Endothelial cell of umbilical vein (primary cell): Measurements from ENCODE around the gene LAMA4. TPM values are rescaled to one million over a fixed set of nuclear protein-coding genes. Genes with fewer than 3 reads are reported as not detected.

Experiments
- BruUV-seq: library from RNA; stranded (reverse); fragments of 400-500 nt; replicated peaks from 2 replicates; lab custom pipeline; 2021; lab: Mats Ljungman, UMichigan
- CTCF ChIA-PET: fragments of 300-600, 350-600 bp; sonication (Branson Sonifier 250); formaldehyde crosslinking; loops from one replicate; lab custom pipeline; 2021; ENCODE audit warnings: antibody characterized with exemption, inconsistent platforms; lab: Charles Lee
- POLR2A ChIA-PET: fragments of 300-600, 350-600 bp; sonication (Branson Sonifier 250); formaldehyde crosslinking; loops from one replicate; lab custom pipeline; 2021; ENCODE audit warnings: antibody characterized with exemption, inconsistent platforms; lab: Charles Lee
- DNase-seq: peaks from one replicate; pipeline ENCODE4 v3.0.0-alpha.2; 2011; ENCODE audit warnings: low read depth, low spot score
- FAIRE-seq: peaks from 2 replicates; lab custom pipeline; 2011; peaks lifted over from hg19 to GRCh38; lab: Jason Lieb, UNC
- H2AFZ ChIP-seq: 2 replicates; pipeline ENCODE4 v1.6.0; 2012; ENCODE audit warnings: low read depth, low read length, control low read depth, inconsistent platforms
- H3K27ac ChIP-seq: 2 replicates; pipeline ENCODE4 v1.5.1; 2011; ENCODE audit warnings: low read depth, mild to moderate bottlenecking, control low read depth, low read length, moderate library complexity; ENCODE audit not compliant: insufficient read depth
- H3K27me3 ChIP-seq, 2 experiments: 2 replicates each; pipeline versions ENCODE4 v1.6.0 to v1.6.1; 2011; ENCODE audit warnings: low read length in 2 of 2, mixed read lengths in 1 of 2; ENCODE audit not compliant: control insufficient read depth in 2 of 2, insufficient read depth in 2 of 2
- H3K36me3 ChIP-seq, 2 experiments: 2 replicates in 1 of 2; 3 replicates in 1 of 2; pipeline ENCODE4 v1.5.1; 2011; ENCODE audit warnings: low read length in 2 of 2, mild to moderate bottlenecking in 1 of 2, moderate library complexity in 1 of 2; ENCODE audit not compliant: control insufficient read depth in 2 of 2, insufficient read depth in 2 of 2; ENCODE audit errors: extremely low read depth in 1 of 2
- H3K4me1 ChIP-seq: 3 replicates; pipeline ENCODE4 v1.5.1; 2011; ENCODE audit warnings: mild to moderate bottlenecking, low read length; ENCODE audit not compliant: control insufficient read depth, insufficient read depth; ENCODE audit errors: extremely low read depth
- H3K4me2 ChIP-seq: 2 replicates; pipeline ENCODE4 v1.6.1; 2011; ENCODE audit warnings: low read length, control low read depth, mixed read lengths; ENCODE audit not compliant: insufficient read depth
- H3K4me3 ChIP-seq, 3 experiments: fragments of 200-600 bp in 1 of 3; sonication (generic), shearing (Covaris generic) in 1 of 3; replicated peaks in 1 of 3; 2 replicates each; pipeline ENCODE4 v1.5.1; 2011 to 2016; ENCODE audit warnings: control low read depth in 3 of 3, low read length in 3 of 3, mild to moderate bottlenecking in 2 of 3, inconsistent platforms in 1 of 3, low read depth in 1 of 3, moderate library complexity in 1 of 3; ENCODE audit not compliant: insufficient read depth in 1 of 3
- H3K79me2 ChIP-seq: 2 replicates; pipeline ENCODE4 v1.6.0; 2012; ENCODE audit warnings: low read length, inconsistent platforms; ENCODE audit not compliant: control insufficient read depth, insufficient read depth
- H3K9ac ChIP-seq: replicated peaks from 2 replicates; pipeline ENCODE3; 2011; ENCODE audit warnings: low read length, control low read depth; ENCODE audit not compliant: insufficient read depth; ENCODE audit errors: extremely low read depth
- H3K9me1 ChIP-seq: replicated peaks from 3 replicates; pipeline ENCODE4 v1.6.0; 2011; ENCODE audit warnings: mild to moderate bottlenecking, low read length; ENCODE audit not compliant: control insufficient read depth, insufficient read depth; ENCODE audit errors: extremely low read depth
- H3K9me3 ChIP-seq: replicated peaks from 2 replicates; pipeline ENCODE4 v1.5.1; 2012; ENCODE audit warnings: low read length, inconsistent platforms; ENCODE audit not compliant: control insufficient read depth, insufficient read depth
- H4K20me1 ChIP-seq: replicated peaks from 2 replicates; pipeline ENCODE3; 2011; ENCODE audit warnings: mild to moderate bottlenecking, low read length; ENCODE audit not compliant: control insufficient read depth, insufficient read depth; ENCODE audit errors: extremely low read depth
- EZH2 ChIP-seq: IDR thresholded peaks from 2 replicates; pipeline ENCODE4 v1.6.1; 2012; ENCODE audit warnings: borderline replicate concordance, low read depth, mild to moderate bottlenecking, moderate library complexity, low read length, inconsistent platforms; ENCODE audit not compliant: severe bottlenecking
- FOS ChIP-seq: IDR thresholded peaks from 2 replicates; pipeline ENCODE4 v1.6.1; 2011; ENCODE audit warnings: mild to moderate bottlenecking, low read length, moderate library complexity, borderline replicate concordance; ENCODE audit not compliant: insufficient read depth
- GATA2 ChIP-seq: IDR thresholded peaks from 2 replicates; pipeline ENCODE4 v1.7.0; 2011; ENCODE audit warnings: low read depth, mild to moderate bottlenecking, moderate library complexity, mixed read lengths, low read length; ENCODE audit not compliant: insufficient read length, insufficient read depth
- JUN ChIP-seq: IDR thresholded peaks from 2 replicates; pipeline ENCODE4 v1.6.1; 2011; ENCODE audit warnings: borderline replicate concordance, low read depth; ENCODE audit not compliant: insufficient read length, insufficient read depth
- MYC ChIP-seq: IDR thresholded peaks from one replicate; pipeline ENCODE4 v1.6.1; 2011; ENCODE audit warnings: mild to moderate bottlenecking, low read depth, low read length
- POLR2A ChIP-seq: IDR thresholded peaks from 2 replicates; pipeline ENCODE4 v1.6.1; 2012; ENCODE audit warnings: low read depth, mild to moderate bottlenecking, control low read depth, low read length
- POLR2AphosphoS5 ChIP-seq: IDR thresholded peaks from 2 replicates; pipeline ENCODE4 v1.6.1; 2012; ENCODE audit warnings: low read depth, mild to moderate bottlenecking, control low read depth, low read length, moderate library complexity; ENCODE audit not compliant: insufficient read depth
- dilution Hi-C: fragments of 300-500 bp; cut with MboI; formaldehyde crosslinking; loops from one replicate; pipeline ENCODE4 v1.15.0; 2019; ENCODE audit warnings: low sequenced_read_pairs; ENCODE audit not compliant: extremely low pct_ligation_motif_present
- intact Hi-C: fragments of 100-400 bp; cut with micrococcal nuclease; formaldehyde crosslinking; loops from one replicate; pipeline ENCODE4 v1.10.0; 2022
- polyA plus RNA-seq, 4 experiments: library from polyadenylated mRNA; depleted of rRNA in 3 of 4; stranded (reverse) in 3 of 4; unstranded in 1 of 4; fragments of >200 nt; gene quantifications; 2 replicates each; pipeline versions ENCODE4 v1.2.1 to v1.2.3, GENCODE V29; 2011 to 2012; ENCODE audit warnings: missing spikeins in 1 of 4
- total RNA-seq: library from RNA; stranded (reverse); gene quantifications from 2 replicates; pipeline ENCODE4 v1.2.3, GENCODE V29; 2021
- TF ChIP-seq, protein P1 (sequence below): IDR thresholded peaks from 2 replicates; pipeline ENCODE4 v1.6.1; 2011; ENCODE audit not compliant: insufficient read depth, insufficient read length
- TF ChIP-seq, protein P2 (sequence below), 2 donors: IDR thresholded peaks; 1 replicate in 1 of 2; 2 replicates in 1 of 2; pipeline ENCODE4 v1.5.1; 2011; ENCODE audit warnings: low read length in 2 of 2, mild to moderate bottlenecking in 2 of 2, moderate library complexity in 2 of 2, control low read depth in 1 of 2, inconsistent platforms in 1 of 2, low read depth in 1 of 2; ENCODE audit not compliant: insufficient read depth in 1 of 2; ENCODE audit errors: extremely low read depth in 1 of 2

The LAMA4 gene
- total and polyA plus RNA-seq, 2 donors (not counting 3 experiments of a cell fraction or from before 2014, with no cell fraction given): 384 to 629 TPM

DNA sequence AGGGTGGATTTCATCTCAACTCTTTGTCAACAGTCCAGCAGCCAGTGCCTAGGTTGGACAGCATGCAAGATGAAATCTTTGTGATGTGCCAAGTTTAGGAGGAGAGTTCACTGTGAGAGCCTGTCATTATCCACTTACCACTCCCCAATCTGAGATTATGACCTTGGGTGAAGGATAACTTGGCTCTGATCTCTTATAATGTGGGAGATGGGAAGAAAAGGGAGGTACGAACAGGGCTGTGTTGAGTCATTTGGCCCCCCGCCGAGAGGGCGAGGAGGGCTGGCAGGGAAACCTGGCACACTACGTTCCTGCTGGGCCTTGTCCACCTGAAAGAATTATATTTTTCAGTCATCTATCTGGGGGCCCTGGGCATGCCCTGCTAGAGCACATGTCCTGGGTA, 35.8 kb downstream of the LAMA4 start:
- dilution Hi-C loops: no loop called here

More for the DNA sequence above, 35.8 kb downstream of the LAMA4 start:
- no TSS peak for BruUV-seq
- peak overlapping the region; percentile 52 for H3K4me2 ChIP-seq
- H3K9me1 ChIP-seq: peaks cover 3% of the 10 kb centered on the region
- POLR2A ChIA-PET: interaction anchor here (0.9 to 2.5 kb wide), 4 partner anchors 9 to 36 kb away, joined by 3 to 25 read pairs (median 6); partner anchors contain the start of gene LAMA4
- peak; percentile 87 for DNase-seq
- H3K27ac ChIP-seq: peak overlapping the region; percentile 96
- H3K9ac ChIP-seq: peak overlapping the region; percentile 88
- intact Hi-C loops: no loop called here
- H3K36me3 ChIP-seq: peaks cover 8 to 10% of the 10 kb centered on the region in 2 experiments
- H2AFZ ChIP-seq: no peak overlapping the region
- no peaks in the 10 kb centered on the region for H4K20me1 ChIP-seq
- no peak overlapping the region for H3K4me3 ChIP-seq
- H3K27me3 ChIP-seq: no peaks in the 10 kb centered on the region
- H3K9me3 ChIP-seq: no peaks in the 10 kb centered on the region
- no peak for FAIRE-seq
- CTCF ChIA-PET: interaction anchor here (0.9 to 2.8 kb wide), 3 partner anchors 9 to 51 kb away, joined by 4 to 17 read pairs (median 5); no protein-coding TSS in a partner anchor
- TF ChIP-seq POLR2AphosphoS5: no peak
- TF ChIP-seq JUN: no peak
- TF ChIP-seq FOS: peak; percentile 56
- TF ChIP-seq GATA2: no peak
- no peak for TF ChIP-seq POLR2A
- TF ChIP-seq MYC: no peak
- TF ChIP-seq, protein P1, sequence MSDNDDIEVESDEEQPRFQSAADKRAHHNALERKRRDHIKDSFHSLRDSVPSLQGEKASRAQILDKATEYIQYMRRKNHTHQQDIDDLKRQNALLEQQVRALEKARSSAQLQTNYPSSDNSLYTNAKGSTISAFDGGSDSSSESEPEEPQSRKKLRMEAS: no peak
- no peak for TF ChIP-seq EZH2
- TF ChIP-seq, protein P2, sequence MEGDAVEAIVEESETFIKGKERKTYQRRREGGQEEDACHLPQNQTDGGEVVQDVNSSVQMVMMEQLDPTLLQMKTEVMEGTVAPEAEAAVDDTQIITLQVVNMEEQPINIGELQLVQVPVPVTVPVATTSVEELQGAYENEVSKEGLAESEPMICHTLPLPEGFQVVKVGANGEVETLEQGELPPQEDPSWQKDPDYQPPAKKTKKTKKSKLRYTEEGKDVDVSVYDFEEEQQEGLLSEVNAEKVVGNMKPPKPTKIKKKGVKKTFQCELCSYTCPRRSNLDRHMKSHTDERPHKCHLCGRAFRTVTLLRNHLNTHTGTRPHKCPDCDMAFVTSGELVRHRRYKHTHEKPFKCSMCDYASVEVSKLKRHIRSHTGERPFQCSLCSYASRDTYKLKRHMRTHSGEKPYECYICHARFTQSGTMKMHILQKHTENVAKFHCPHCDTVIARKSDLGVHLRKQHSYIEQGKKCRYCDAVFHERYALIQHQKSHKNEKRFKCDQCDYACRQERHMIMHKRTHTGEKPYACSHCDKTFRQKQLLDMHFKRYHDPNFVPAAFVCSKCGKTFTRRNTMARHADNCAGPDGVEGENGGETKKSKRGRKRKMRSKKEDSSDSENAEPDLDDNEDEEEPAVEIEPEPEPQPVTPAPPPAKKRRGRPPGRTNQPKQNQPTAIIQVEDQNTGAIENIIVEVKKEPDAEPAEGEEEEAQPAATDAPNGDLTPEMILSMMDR (IDR thresholded peaks at IDR 0.05; ENCODE audit: extremely low read depth in 1 of 2, insufficient read depth in 1 of 2, low read depth in 1 of 2, low read length in 2 of 2): no peak
- peaks cover 49% of the 10 kb centered on the region for H3K79me2 ChIP-seq
- H3K4me1 ChIP-seq: peaks cover 96% of the 10 kb centered on the region
